Measurements from ENCODE around the gene DHCR7.
"Not testable (repeated sequence)": the region's sequence is repeated elsewhere in the genome, so short reads cannot be mapped to it uniquely, and the experiment has no call there.

The DHCR7 gene

GRCh38 chr11:71436861-71437260, 11.3 kb downstream of the DHCR7 start:
- no peak for DNase-seq

GRCh38 chr11:71435278-71435951, 12.8 kb downstream of the DHCR7 start:
- no peak for DNase-seq

GRCh38 chr11:71434576-71435130, 13.5 kb downstream of the DHCR7 start:
- DNase-seq, result no peak

GRCh38 chr11:71433648-71434450, 14.3 kb downstream of the DHCR7 start:
- DNase-seq, result no peak

GRCh38 chr11:71432761-71433647, 15.2 kb downstream of the DHCR7 start:
- DNase-seq, result no peak

GRCh38 chr11:71431271-71431670, 16.9 kb downstream of the DHCR7 start:
- DNase-seq, result no peak

GRCh38 chr11:71430166-71430565, 18.0 kb downstream of the DHCR7 start:
- no peak for DNase-seq

- no peak for DNase-seq
Measured at GRCh38 chr11:71429701-71430100, 18.5 kb downstream of the DHCR7 start.

GRCh38 chr11:71428861-71429435, 19.2 kb downstream of the DHCR7 start:
- DNase-seq, result no peak

- no peak for DNase-seq
Measured at GRCh38 chr11:71426413-71426812, 21.8 kb downstream of the DHCR7 start.

- DNase-seq, result no peak
Measured at GRCh38 chr11:71425860-71426259, 22.3 kb downstream of the DHCR7 start.

- DNase-seq, result no peak
Measured at GRCh38 chr11:71425409-71425808, 22.8 kb downstream of the DHCR7 start.

GRCh38 chr11:71423181-71423790, 24.9 kb downstream of the DHCR7 start:
- no peak for DNase-seq

- DNase-seq, result not testable (repeated sequence)
Measured at GRCh38 chr11:71422318-71422717, 25.9 kb downstream of the DHCR7 start.

- DNase-seq, result no peak
Measured at GRCh38 chr11:71421392-71421950, 26.7 kb downstream of the DHCR7 start.

- peak; percentile 47 for DNase-seq
Measured at GRCh38 chr11:71420455-71421241, 27.5 kb downstream of the DHCR7 start.

- DNase-seq, result no peak
Measured at GRCh38 chr11:71418643-71419042, 29.6 kb downstream of the DHCR7 start.

- DNase-seq, result no peak
Measured at GRCh38 chr11:71414645-71415044, 33.5 kb downstream of the DHCR7 start.

GRCh38 chr11:71410363-71410966, 37.7 kb downstream of the DHCR7 start:
- DNase-seq, result no peak

GRCh38 chr11:71408826-71409225, 39.4 kb downstream of the DHCR7 start:
- no peak for DNase-seq

- DNase-seq, result no peak
Measured at GRCh38 chr11:71407356-71407755, 40.8 kb downstream of the DHCR7 start.

All from SHP77 treated with DMSO at 0.1 percent for 48 hours (cell line).